ENCODE measurements around the gene CHRM5. TPM values are rescaled to one million over a fixed set of nuclear protein-coding genes. Genes with fewer than 3 reads are reported as not detected.
A peak's percentile ranks its signal among the peaks of the same experiment; 100 is the strongest.

CHRM5 gene
- total RNA-seq, 2 donors from 2014 or later: 0.11 TPM; not detected in 1

- intact Hi-C loops (cut with DNase I): loop anchor here (1.0 kb wide), 1 partner anchor 122 kb away; no protein-coding TSS in a partner anchor
- Histone ChIP-seq H3K9me3 (no peaks in the 10 kb centered on the region), H3K4me1 (replicated peaks) (peaks cover 5% of the 10 kb centered on the region), H3K4me3 (peak overlapping the region; percentile 75 to 80), H3K27me3 (replicated peaks; ENCODE audit: insufficient read depth) (no peaks in the 10 kb centered on the region), H3K36me3 (no peaks in the 10 kb centered on the region), H3K27ac (peak overlapping the region; percentile 72 to 81)
- TF ChIP-seq POLR2AphosphoS5 (IDR thresholded peaks at IDR 0.05) (no peak), POLR2A (IDR thresholded peaks at IDR 0.05) (no peak), CTCF (IDR thresholded peaks at IDR 0.05) (no peak)
- DNase-seq (ENCODE audit: low spot score): no peak
- 21% methylated on average over 29 of the region's 29 CpGs for WGBS
These were observed 134.1 kb downstream of the CHRM5 start for GRCh38 chr15:34102175-34102925.

GRCh38 chr15:34106423-34106822 lies 138.1 kb downstream of the CHRM5 start:
- no peaks in the 10 kb centered on the region for H3K9me3 ChIP-seq
- intact Hi-C loops (cut with DNase I): no loop called here
- no peaks in the 10 kb centered on the region for H3K36me3 ChIP-seq
- H3K4me3 ChIP-seq: no peak overlapping the region
- no peaks in the 10 kb centered on the region for H3K4me1 ChIP-seq (replicated peaks)
- H3K27ac ChIP-seq: no peak overlapping the region
- TF ChIP-seq POLR2A (IDR thresholded peaks at IDR 0.05) (no peak), CTCF (IDR thresholded peaks at IDR 0.05) (no peak), POLR2AphosphoS5 (IDR thresholded peaks at IDR 0.05) (no peak)
- WGBS: 91% methylated on average over 1 of the region's 1 CpG
- DNase-seq (ENCODE audit: low spot score): no peak
- H3K27me3 ChIP-seq (replicated peaks; ENCODE audit: insufficient read depth): no peaks in the 10 kb centered on the region

- intact Hi-C loops (cut with DNase I): no loop called here
- H3K4me3 ChIP-seq: no peak overlapping the region
These were observed 139.0 kb downstream of the CHRM5 start for GRCh38 chr15:34107315-34107714.

GRCh38 chr15:34109797-34110663 lies 141.7 kb downstream of the CHRM5 start:
- no peaks in the 10 kb centered on the region for H3K36me3 ChIP-seq
- no peaks in the 10 kb centered on the region for H3K4me1 ChIP-seq (replicated peaks)
- H3K27me3 ChIP-seq (replicated peaks; ENCODE audit: insufficient read depth): no peaks in the 10 kb centered on the region
- 68% methylated on average over 5 of the region's 5 CpGs for WGBS
- TF ChIP-seq POLR2AphosphoS5 (IDR thresholded peaks at IDR 0.05): no peak
- TF ChIP-seq CTCF (IDR thresholded peaks at IDR 0.05): peak in 3 of 4 experiments; percentile 36 to 54 (median 39)
- H3K9me3 ChIP-seq: no peaks in the 10 kb centered on the region
- H3K4me3 ChIP-seq: no peak overlapping the region
- H3K27ac ChIP-seq: no peak overlapping the region
- DNase-seq (ENCODE audit: low spot score): no peak
- intact Hi-C loops (cut with DNase I): no loop called here

More at GRCh38 chr15:34107315-34107714, 139.0 kb downstream of the CHRM5 start:
- TF ChIP-seq CTCF (IDR thresholded peaks at IDR 0.05) (no peak), POLR2A (IDR thresholded peaks at IDR 0.05) (no peak), POLR2AphosphoS5 (IDR thresholded peaks at IDR 0.05) (no peak)
- Histone ChIP-seq H3K4me1 (replicated peaks) (no peaks in the 10 kb centered on the region), H3K27ac (no peak overlapping the region), H3K27me3 (replicated peaks; ENCODE audit: insufficient read depth) (no peaks in the 10 kb centered on the region), H3K36me3 (no peaks in the 10 kb centered on the region), H3K9me3 (no peaks in the 10 kb centered on the region)
- no peak for DNase-seq (ENCODE audit: low spot score)
- WGBS: 90% methylated on average over 2 of the region's 2 CpGs

All from prostate gland (tissue), 2 donors.